ENCODE results near the gene RGS16.

Gene RGS16

DNA sequence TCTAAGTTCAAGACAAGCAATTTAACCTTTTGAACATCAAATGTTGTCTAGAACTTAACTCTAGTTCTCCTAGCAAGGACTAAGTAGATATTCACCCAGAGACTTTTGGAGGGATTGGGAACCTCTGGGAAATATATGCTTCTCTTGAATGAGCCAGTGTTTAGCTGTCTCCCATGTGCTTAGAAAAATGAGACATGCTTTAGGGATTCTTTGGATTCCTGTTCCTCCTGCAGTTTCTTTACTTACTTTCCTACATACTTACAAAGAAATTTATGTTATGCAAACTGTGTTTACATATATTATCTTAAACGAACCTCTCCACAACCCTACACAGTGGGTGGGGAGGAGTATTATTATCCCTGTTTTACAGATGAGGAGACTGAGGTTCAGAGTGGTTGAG, 54.4 kb downstream of the RGS16 start:
- no peak for DNase-seq (ENCODE audit: extremely low read depth, low read depth)
- TF ChIP-seq, protein P1, sequence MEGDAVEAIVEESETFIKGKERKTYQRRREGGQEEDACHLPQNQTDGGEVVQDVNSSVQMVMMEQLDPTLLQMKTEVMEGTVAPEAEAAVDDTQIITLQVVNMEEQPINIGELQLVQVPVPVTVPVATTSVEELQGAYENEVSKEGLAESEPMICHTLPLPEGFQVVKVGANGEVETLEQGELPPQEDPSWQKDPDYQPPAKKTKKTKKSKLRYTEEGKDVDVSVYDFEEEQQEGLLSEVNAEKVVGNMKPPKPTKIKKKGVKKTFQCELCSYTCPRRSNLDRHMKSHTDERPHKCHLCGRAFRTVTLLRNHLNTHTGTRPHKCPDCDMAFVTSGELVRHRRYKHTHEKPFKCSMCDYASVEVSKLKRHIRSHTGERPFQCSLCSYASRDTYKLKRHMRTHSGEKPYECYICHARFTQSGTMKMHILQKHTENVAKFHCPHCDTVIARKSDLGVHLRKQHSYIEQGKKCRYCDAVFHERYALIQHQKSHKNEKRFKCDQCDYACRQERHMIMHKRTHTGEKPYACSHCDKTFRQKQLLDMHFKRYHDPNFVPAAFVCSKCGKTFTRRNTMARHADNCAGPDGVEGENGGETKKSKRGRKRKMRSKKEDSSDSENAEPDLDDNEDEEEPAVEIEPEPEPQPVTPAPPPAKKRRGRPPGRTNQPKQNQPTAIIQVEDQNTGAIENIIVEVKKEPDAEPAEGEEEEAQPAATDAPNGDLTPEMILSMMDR (IDR thresholded peaks at IDR 0.05; ENCODE audit: low read depth, low read length) = no peak

DNA sequence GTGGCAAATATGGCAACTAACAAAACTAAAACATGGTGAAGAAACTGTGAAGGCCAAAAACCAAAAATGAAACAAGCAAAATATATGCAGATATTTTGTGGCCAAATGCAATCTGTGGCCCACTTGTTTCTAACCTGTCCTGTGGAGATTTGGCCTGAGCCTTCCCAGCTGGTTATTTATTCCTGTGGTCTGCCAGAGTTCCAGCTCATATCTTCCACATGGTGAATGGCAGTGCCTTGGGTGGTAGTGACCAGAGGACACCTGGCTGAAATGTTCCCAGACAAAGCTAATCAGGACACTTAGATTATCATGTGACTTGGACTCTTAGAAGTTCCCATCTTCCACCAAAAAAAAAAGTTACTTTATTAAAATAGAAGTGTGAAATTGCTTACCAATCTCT, 54.8 kb downstream of the RGS16 start:
- TF ChIP-seq, protein P1 (IDR thresholded peaks at IDR 0.05; ENCODE audit: low read depth, low read length) = no peak
- no peak for DNase-seq (ENCODE audit: extremely low read depth, low read depth)
